A673 (cell line): ENCODE measurements around the gene RHOG. TPM values are rescaled to one million over a fixed set of nuclear protein-coding genes. Genes with fewer than 3 reads are reported as not detected.
A peak's percentile ranks its signal among the peaks of the same experiment; 100 is the strongest.

Source experiments
- BruUV-seq: library from RNA; stranded (reverse); fragments of 400-500 nt; replicated peaks from 2 replicates; lab custom pipeline; 2021; lab: Mats Ljungman, UMichigan
- CTCF ChIA-PET: fragments of 300-600 bp; sonication (Branson Sonifier 250); formaldehyde crosslinking; loops from one replicate; lab custom pipeline; 2022; ENCODE audit warnings: antibody characterized with exemption; lab: Charles Lee
- POLR2A ChIA-PET: fragments of 300-600 bp; sonication (Branson Sonifier 250); formaldehyde crosslinking; loops from one replicate; lab custom pipeline; 2022; ENCODE audit warnings: antibody characterized with exemption; ENCODE audit not compliant: low non-redundant PET; lab: Charles Lee
- DNase-seq: peaks from one replicate; pipeline ENCODE4 v3.0.0-alpha.2; 2015; ENCODE audit warnings: low spot score
- H3K27ac ChIP-seq: fragments of 200-600 bp; sonication (generic); 2 replicates; pipeline ENCODE4 v1.5.1; 2016; ENCODE audit warnings: mixed run types, low read depth, mild to moderate bottlenecking, mixed read lengths, antibody characterized with exemption, low read length; ENCODE audit not compliant: poor library complexity, severe bottlenecking
- H3K27me3 ChIP-seq: fragments of 200-600 bp; sonication (generic); replicated peaks from 2 replicates; pipeline ENCODE4 v1.6.1; 2017; ENCODE audit warnings: mixed run types, low read depth, mild to moderate bottlenecking, mixed read lengths, antibody characterized with exemption, low read length; ENCODE audit not compliant: insufficient read depth, poor library complexity
- H3K36me3 ChIP-seq: fragments of 200-600 bp; sonication (generic); 2 replicates; pipeline ENCODE4 v1.6.1; 2016; ENCODE audit warnings: mixed run types, mild to moderate bottlenecking, mixed read lengths, antibody characterized with exemption, low read length; ENCODE audit not compliant: insufficient read depth, poor library complexity, severe bottlenecking
- H3K4me1 ChIP-seq: fragments of 200-600 bp; sonication (generic); 2 replicates; pipeline ENCODE4 v1.6.1; 2017; ENCODE audit warnings: mixed run types, mild to moderate bottlenecking, mixed read lengths, antibody characterized with exemption, low read length; ENCODE audit not compliant: insufficient read depth, poor library complexity, severe bottlenecking
- H3K4me3 ChIP-seq: fragments of 200-600 bp; sonication (generic); 2 replicates; pipeline ENCODE4 v1.5.1; 2016; ENCODE audit warnings: low read depth, mixed run types, mild to moderate bottlenecking, mixed read lengths, low read length; ENCODE audit not compliant: poor library complexity, severe bottlenecking
- H3K9me3 ChIP-seq: fragments of 200-600 bp; sonication (generic); 2 replicates; pipeline ENCODE4 v1.6.1; 2016; ENCODE audit warnings: mixed run types, low read depth, mild to moderate bottlenecking, mixed read lengths, antibody characterized with exemption, low read length; ENCODE audit not compliant: poor library complexity, severe bottlenecking
- CTCF ChIP-seq: fragments of 300-800, 200-600 bp; sonication (generic); conservative IDR thresholded peaks from 2 replicates; pipeline ENCODE4 v1.5.1; 2017; ENCODE audit warnings: low read depth, mild to moderate bottlenecking, antibody characterized with exemption, low read length, moderate library complexity, mixed read lengths
- EZH2 ChIP-seq: fragments of 200-600 bp; sonication (generic); IDR thresholded peaks from 2 replicates; pipeline ENCODE4 v1.6.1; 2017; ENCODE audit warnings: borderline replicate concordance, low read depth, mild to moderate bottlenecking, mixed read lengths, antibody characterized with exemption, low read length; ENCODE audit not compliant: poor library complexity, severe bottlenecking
- intact Hi-C: fragments of 100-400 bp; cut with micrococcal nuclease; formaldehyde crosslinking; loops from one replicate; pipeline ENCODE4 v1.10.0; 2022; ENCODE audit not compliant: unreplicated experiment
- total RNA-seq: library from RNA; stranded (reverse); gene quantifications from 2 replicates; pipeline ENCODE4 v1.2.3, GENCODE V29; 2021

RHOG gene
- total RNA-seq, 1 experiment from 2014 or later: 33.9 TPM

DNA sequence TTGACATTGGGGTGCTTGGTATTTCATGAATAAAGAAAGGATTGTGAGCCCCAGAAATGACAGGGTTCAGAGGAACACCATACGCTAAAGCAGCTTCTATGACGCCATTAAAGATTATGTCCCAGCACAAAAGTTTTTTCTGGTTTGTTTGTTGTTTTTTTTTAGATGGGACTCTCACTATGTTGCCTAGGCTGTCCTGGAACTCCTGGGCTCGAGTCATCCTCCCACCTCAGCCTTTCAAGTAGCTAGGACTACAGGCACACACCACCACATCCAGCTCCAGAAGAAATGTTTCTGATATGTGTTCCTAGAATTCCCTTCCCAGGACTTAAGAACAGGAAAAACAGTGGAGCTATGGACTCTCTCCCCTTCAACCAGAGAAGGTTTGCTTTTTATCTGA, 2.6 kb upstream of the RHOG start:
- H3K4me3 ChIP-seq: no peak overlapping the region
- no peak for TF ChIP-seq EZH2
- TF ChIP-seq CTCF: no peak
- BruUV-seq: no TSS peak
- intact Hi-C loops: no loop called here
- no peaks in the 10 kb centered on the region for H3K9me3 ChIP-seq
- DNase-seq: no peak
- H3K27ac ChIP-seq: no peak overlapping the region
- CTCF ChIA-PET: interaction anchor here (1.0 kb wide), 1 partner anchor 11 kb away, joined by 3 read pairs; no protein-coding TSS in a partner anchor
- H3K27me3 ChIP-seq: no peaks in the 10 kb centered on the region
- no peaks in the 10 kb centered on the region for H3K36me3 ChIP-seq
- H3K4me1 ChIP-seq: no peaks in the 10 kb centered on the region
- POLR2A ChIA-PET: no interaction called here

- intact Hi-C loops: no loop called here
- ChIA-PET POLR2A (no interaction called here), CTCF (interaction anchor here (0.6 to 2.9 kb wide), 6 partner anchors 13 to 586 kb away, joined by 3 to 21 read pairs (median 4); partner anchors contain the start of gene STIM1)
- Histone ChIP-seq H3K9me3 (no peaks in the 10 kb centered on the region), H3K27ac (peak overlapping the region; percentile 77), H3K36me3 (no peaks in the 10 kb centered on the region), H3K4me1 (no peaks in the 10 kb centered on the region), H3K4me3 (peak overlapping the region; percentile 80), H3K27me3 (no peaks in the 10 kb centered on the region)
- peak; percentile 84 for DNase-seq
- TSS peak; percentile 62 for BruUV-seq
- TF ChIP-seq CTCF (peak; percentile 80), EZH2 (no peak)
Measured at GRCh38 chr11:3841426-3842350, 929 bp upstream of the RHOG start.

- peak overlapping the region; percentile 80 for H3K4me3 ChIP-seq
- H3K27me3 ChIP-seq: no peaks in the 10 kb centered on the region
- H3K9me3 ChIP-seq: no peaks in the 10 kb centered on the region
- POLR2A ChIA-PET: no interaction called here
- BruUV-seq: no TSS peak
- CTCF ChIA-PET: interaction anchor here (1.0 to 2.9 kb wide), 3 partner anchors 9 to 233 kb away, joined by 3 to 21 read pairs (median 4); partner anchors contain the start of gene STIM1
- no peak for DNase-seq
- intact Hi-C loops: no loop called here
- peak overlapping the region; percentile 75 for H3K27ac ChIP-seq
- no peaks in the 10 kb centered on the region for H3K4me1 ChIP-seq
- no peak for TF ChIP-seq CTCF
- no peaks in the 10 kb centered on the region for H3K36me3 ChIP-seq
Measured at GRCh38 chr11:3840004-3840869, 522 bp downstream of the RHOG start.
